Measurements from ENCODE around the gene RANGAP1.

RANGAP1 gene, protein sequence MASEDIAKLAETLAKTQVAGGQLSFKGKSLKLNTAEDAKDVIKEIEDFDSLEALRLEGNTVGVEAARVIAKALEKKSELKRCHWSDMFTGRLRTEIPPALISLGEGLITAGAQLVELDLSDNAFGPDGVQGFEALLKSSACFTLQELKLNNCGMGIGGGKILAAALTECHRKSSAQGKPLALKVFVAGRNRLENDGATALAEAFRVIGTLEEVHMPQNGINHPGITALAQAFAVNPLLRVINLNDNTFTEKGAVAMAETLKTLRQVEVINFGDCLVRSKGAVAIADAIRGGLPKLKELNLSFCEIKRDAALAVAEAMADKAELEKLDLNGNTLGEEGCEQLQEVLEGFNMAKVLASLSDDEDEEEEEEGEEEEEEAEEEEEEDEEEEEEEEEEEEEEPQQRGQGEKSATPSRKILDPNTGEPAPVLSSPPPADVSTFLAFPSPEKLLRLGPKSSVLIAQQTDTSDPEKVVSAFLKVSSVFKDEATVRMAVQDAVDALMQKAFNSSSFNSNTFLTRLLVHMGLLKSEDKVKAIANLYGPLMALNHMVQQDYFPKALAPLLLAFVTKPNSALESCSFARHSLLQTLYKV

GRCh38 chr22:41285820-41286638, at the start of gene RANGAP1:
RANGAP1 (minus strand) TSS chr22:41286187; CDS start chr22:41281044, 5,143 bp downstream.
- DNase-seq, result peak; percentile 85 to 99

- no peak for DNase-seq
Measured at GRCh38 chr22:41334951-41335635, 49.1 kb upstream of the RANGAP1 start.

- no peak for DNase-seq
Measured at GRCh38 chr22:41334215-41334614, 48.2 kb upstream of the RANGAP1 start.

DNA sequence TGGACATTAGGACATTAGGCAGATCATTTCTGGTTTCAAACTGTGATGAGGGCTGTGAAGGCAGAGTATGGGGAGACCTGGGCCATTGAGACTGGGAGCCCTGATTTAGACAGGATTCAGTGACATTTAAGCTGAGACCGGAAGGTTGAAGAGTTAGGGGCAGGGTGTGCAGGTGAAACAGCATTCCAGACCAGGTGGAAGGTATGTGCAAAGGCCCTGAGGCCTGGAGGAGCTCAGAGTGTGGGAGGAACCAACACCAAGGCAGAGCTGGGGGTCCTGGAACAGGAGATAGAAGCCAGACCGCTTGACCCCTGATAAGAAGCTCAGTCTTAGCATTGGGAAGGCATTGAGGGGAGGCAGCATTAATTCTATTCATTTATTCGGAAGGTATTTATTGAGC, 47.8 kb upstream of the RANGAP1 start:
- no peak for DNase-seq

DNA sequence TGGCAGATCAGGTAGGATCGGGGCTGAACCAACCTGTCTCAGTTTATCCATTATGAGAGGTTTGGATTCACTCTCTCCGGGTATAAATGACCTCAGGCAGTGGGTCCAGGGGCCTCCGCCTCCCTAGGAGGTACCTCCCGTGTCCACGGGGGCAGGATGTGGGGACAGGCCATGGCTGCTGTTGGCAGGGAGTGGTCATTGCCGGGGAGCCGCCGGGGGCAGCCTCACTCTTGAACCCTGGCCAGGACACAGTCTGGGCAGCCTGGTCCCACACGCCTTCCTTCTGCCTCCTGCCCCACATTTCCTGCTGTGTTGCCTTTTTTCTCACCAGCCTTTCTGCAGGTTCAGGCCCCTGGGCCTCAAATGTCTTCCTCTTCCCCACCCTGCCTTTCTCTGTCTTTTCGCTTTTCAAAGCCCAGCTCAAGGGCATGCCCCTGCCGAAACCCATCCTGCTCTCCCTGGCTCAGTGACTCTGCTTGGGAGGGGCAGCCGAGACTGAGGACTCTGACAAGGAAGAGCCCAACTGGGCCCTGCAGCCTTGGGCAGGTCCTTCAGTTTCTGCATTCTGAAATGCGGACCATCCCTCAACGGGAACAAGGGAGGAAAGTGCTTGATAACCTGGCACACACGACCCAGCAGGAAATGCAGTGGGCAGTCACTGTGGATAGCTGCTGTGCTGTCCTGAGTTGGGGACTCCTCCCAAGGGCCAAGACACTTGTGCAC, 46.4 kb upstream of the RANGAP1 start:
- no peak for DNase-seq

DNA sequence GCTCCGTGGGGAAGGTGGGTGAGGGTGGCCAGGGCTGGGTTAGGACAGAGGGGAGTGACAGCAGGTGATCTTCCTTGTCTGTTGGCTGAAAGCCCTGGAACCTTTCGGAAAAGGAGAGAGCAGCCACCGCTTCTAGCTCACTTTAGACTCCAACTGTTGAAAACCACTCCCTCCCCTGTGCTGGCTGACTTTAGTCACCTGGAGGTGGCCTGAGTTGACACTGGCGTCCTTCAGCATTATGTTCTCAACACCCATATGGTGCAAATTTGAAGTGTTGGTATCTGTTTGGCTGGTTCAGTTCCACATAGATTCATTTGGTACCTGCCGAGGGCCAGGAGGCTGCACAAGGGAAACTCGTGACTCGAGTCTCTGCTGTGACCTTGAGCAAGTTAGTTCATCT, 44.2 kb upstream of the RANGAP1 start:
- DNase-seq, result no peak

- no peak for DNase-seq
Measured at GRCh38 chr22:41327124-41327523, 41.1 kb upstream of the RANGAP1 start.

GRCh38 chr22:41324821-41325528, 39.0 kb upstream of the RANGAP1 start:
- no peak for DNase-seq

- DNase-seq, result no peak
Measured at GRCh38 chr22:41320416-41321240, 34.6 kb upstream of the RANGAP1 start.

GRCh38 chr22:41315586-41315985, 29.6 kb upstream of the RANGAP1 start:
- no peak for DNase-seq

- DNase-seq, result no peak
Measured at GRCh38 chr22:41314821-41315220, 28.8 kb upstream of the RANGAP1 start.

GRCh38 chr22:41311487-41311886, 25.5 kb upstream of the RANGAP1 start:
- DNase-seq, result no peak

GRCh38 chr22:41310336-41310735, 24.3 kb upstream of the RANGAP1 start:
- DNase-seq, result no peak

DNA sequence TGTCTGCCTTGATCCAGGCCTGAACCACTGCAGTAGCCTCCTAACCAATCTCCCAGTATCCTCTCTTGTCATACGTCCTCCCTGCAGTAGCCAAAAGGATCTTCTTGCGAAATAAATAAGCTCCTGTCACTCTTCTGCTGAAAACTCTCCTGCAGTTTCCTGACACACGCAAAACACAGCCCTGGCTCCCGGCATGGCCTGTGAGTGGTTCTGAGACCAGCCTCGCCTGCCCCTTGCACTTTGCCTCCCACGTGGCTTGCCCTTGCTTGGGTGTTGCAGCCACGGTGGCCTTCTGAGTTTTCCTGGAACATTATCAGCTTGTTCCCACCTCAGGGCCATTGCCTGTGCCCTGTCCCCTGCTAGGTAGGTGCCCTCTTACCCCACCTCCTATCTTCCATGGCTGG, 22.6 kb upstream of the RANGAP1 start:
- no peak for DNase-seq

- no peak for DNase-seq
Measured at GRCh38 chr22:41308054-41308453, 22.1 kb upstream of the RANGAP1 start.

- DNase-seq, result peak in 1 of 2 donors; percentile 8
Measured at GRCh38 chr22:41305646-41306045, 19.7 kb upstream of the RANGAP1 start.

DNA sequence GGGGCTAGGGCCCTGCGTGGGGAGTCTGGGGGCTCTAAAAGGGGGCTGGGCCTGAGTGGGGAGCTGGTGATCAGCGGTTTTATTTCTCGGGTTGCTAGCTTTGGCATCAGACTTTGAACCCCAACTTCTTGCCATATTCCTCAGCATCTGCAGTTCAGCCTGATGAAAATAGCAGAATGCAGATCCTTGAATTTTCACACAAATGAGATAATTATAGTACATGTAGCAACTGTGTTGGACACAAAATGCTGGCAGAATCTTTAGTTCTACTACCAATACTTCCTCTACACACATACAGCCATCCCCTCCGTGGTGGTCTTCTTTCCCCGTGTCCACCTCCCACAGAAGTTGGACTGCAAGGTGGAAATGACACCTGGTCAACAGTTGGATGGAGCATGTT, 16.8 kb upstream of the RANGAP1 start:
- no peak for DNase-seq

- peak in 1 of 2 donors; percentile 3 for DNase-seq
Measured at GRCh38 chr22:41302021-41302767, 16.2 kb upstream of the RANGAP1 start.

DNA sequence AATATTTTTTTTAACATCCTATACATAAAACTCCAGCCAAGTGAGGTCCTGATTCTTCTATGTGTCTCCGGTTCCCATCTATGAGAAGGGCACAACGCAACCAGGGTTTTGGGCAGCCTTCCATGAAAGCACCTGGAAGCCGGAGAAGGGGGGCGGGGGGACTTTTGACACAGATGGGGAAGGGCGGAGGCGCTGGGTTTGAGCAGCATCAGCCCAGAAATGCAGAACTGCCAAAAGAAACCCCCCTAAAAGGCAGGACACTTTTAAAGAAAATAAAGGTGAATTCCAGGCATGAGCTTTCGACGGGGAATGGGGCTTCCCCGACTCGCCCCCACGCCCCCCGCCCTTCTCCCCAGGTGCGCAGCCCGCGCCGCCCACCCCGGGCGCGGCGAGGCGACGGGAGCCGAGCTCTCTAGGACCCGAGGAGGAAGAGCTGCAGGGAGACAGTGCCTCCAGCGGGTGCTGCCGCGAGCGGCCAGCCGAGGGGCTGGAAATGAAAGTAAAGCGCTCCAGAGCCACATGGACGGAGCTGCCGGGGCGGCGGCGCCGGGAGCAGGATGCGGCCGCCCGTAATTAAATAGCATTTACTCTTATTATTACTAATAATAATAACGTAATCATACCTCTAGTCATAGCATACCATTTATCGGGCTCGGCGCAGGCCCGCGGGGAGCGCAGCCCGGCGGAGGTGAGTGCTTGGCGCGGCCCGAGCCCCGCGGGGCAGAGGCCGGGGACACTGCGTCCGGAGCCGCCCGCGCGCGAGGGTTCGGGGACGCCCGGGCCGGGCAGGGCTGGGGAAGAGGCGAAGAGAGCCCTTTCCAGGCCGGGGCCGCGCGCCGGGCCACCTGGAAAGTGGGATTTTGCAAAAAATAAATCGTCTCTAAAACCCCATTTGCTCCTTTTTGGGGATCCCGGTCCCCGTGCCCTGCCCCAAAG, 15.4 kb upstream of the RANGAP1 start, which contains the start of gene ZC3H7B:
Gene ZC3H7B, plus strand, starts transcription at position 441 of the 936 bp plus-strand sequence. CDS start 19,136 bp downstream, outside the sequence.
- peak; percentile 54 to 62 for DNase-seq
